SK-N-SH (cell line): ENCODE results near the gene TEX35. TPM values are rescaled to one million over a fixed set of nuclear protein-coding genes. Genes with fewer than 3 reads are reported as not detected.
A peak's percentile ranks its signal among the peaks of the same experiment; 100 is the strongest.

Experiments
- CTCF ChIA-PET: fragments of 300-600, 350-600 bp; formaldehyde crosslinking; extraction: SDS; loops from one replicate; lab custom pipeline; 2021; lab: Yijun Ruan, JAX
- POLR2A ChIA-PET: fragments of 350-600 bp; sonication (Branson Sonifier 250); formaldehyde crosslinking; extraction: SDS; loops from one replicate; lab custom pipeline; 2020; ENCODE audit warnings: antibody characterized with exemption, inconsistent platforms; lab: Yijun Ruan, JAX
- DNase-seq: peaks from one replicate; pipeline ENCODE4 v3.0.0; 2012
- H2AFZ ChIP-seq: fragments of 200-600 bp; sonication (generic); 2 replicates; pipeline ENCODE4 v1.8.1; 2016; ENCODE audit warnings: antibody characterized with exemption, mild to moderate bottlenecking, low read depth
- H3F3A ChIP-seq: fragments of 200-600 bp; sonication (generic); replicated peaks from 2 replicates; pipeline ENCODE3; 2016; ENCODE audit warnings: antibody characterized with exemption, mild to moderate bottlenecking; ENCODE audit not compliant: insufficient read depth
- H3K27ac ChIP-seq, 2 experiments: fragments of 200-500 bp in 1 of 2; fragments of 200-600 bp in 1 of 2; sonication (Bioruptor generic) in 1 of 2; sonication (generic), shearing (Covaris generic) in 1 of 2; 2 replicates each; pipeline versions ENCODE4 v1.5.1 to v1.6.1; 2014 to 2016; ENCODE audit warnings: low read depth in 2 of 2, inconsistent platforms in 1 of 2, low read length in 1 of 2, mild to moderate bottlenecking in 1 of 2, mixed read lengths in 1 of 2
- H3K27me3 ChIP-seq: fragments of 200-600 bp; sonication (generic), shearing (Covaris generic); 2 replicates; pipeline ENCODE4 v1.6.1; 2016; ENCODE audit warnings: mixed run types; ENCODE audit not compliant: insufficient read depth
- H3K36me3 ChIP-seq, 2 experiments: fragments of 200-500 bp in 1 of 2; fragments of 200-600 bp in 1 of 2; sonication (Bioruptor generic) in 1 of 2; sonication (generic) in 1 of 2; replicated peaks in 1 of 2; 2 replicates each; pipeline versions ENCODE3 to v1.5.1; 2014 to 2016; ENCODE audit warnings: low read length in 1 of 2, mild to moderate bottlenecking in 1 of 2; ENCODE audit not compliant: insufficient read depth in 2 of 2, control insufficient read depth in 1 of 2
- H3K4me1 ChIP-seq, 2 experiments: fragments of 200-500 bp in 1 of 2; fragments of 200-600 bp in 1 of 2; sonication (Bioruptor generic) in 1 of 2; sonication (generic), shearing (Covaris generic) in 1 of 2; 2 replicates each; pipeline versions ENCODE4 v1.5.1 to v1.6.1; 2014 to 2016; ENCODE audit warnings: low read depth in 1 of 2, low read length in 1 of 2, mixed run types in 1 of 2; ENCODE audit not compliant: insufficient read depth in 2 of 2, control insufficient read depth in 1 of 2
- H3K4me2 ChIP-seq: fragments of 200-600 bp; sonication (generic), shearing (Covaris generic); 2 replicates; pipeline ENCODE4 v1.6.1; 2017; ENCODE audit warnings: mixed run types
- H3K4me3 ChIP-seq, 2 experiments: fragments of 200-500 bp in 1 of 2; fragments of 200-600 bp in 1 of 2; sonication (Bioruptor generic) in 1 of 2; sonication (generic), shearing (Covaris generic) in 1 of 2; 2 replicates each; pipeline versions ENCODE4 v1.5.1 to v1.8.1; 2014 to 2016; ENCODE audit warnings: low read depth in 2 of 2, inconsistent platforms in 1 of 2, low read length in 1 of 2, mild to moderate bottlenecking in 1 of 2, mixed read lengths in 1 of 2, moderate library complexity in 1 of 2
- H3K79me2 ChIP-seq: fragments of 200-600 bp; sonication (generic); 2 replicates; pipeline ENCODE4 v1.8.1; 2017; ENCODE audit warnings: mild to moderate bottlenecking; ENCODE audit not compliant: insufficient read depth
- H3K9ac ChIP-seq: fragments of 200-600 bp; sonication (generic); 2 replicates; pipeline ENCODE4 v1.6.1; 2017; ENCODE audit warnings: mixed run types
- H3K9me2 ChIP-seq: fragments of 200-600 bp; sonication (generic); 2 replicates; pipeline ENCODE4 v1.6.1; 2017; ENCODE audit warnings: mixed run types
- H3K9me3 ChIP-seq: fragments of 200-600 bp; sonication (generic); 2 replicates; pipeline ENCODE4 v1.6.1; 2017; ENCODE audit warnings: mixed run types, mild to moderate bottlenecking, moderate library complexity
- H4K20me1 ChIP-seq: fragments of 200-600 bp; sonication (generic); 2 replicates; pipeline ENCODE4 v1.6.1; 2017; ENCODE audit warnings: mild to moderate bottlenecking, mixed run types; ENCODE audit not compliant: insufficient read depth
- CTCF ChIP-seq: fragments of 200-600 bp; sonication (generic); IDR thresholded peaks from 2 replicates; pipeline ENCODE4 v1.6.1; 2017; ENCODE audit warnings: antibody characterized with exemption, mild to moderate bottlenecking, moderate library complexity
- EP300 ChIP-seq, 2 experiments: IDR thresholded peaks; 2 replicates each; pipeline versions ENCODE4 v1.4.0 to v1.6.1; 2012; ENCODE audit warnings: borderline replicate concordance in 1 of 2, low read depth in 1 of 2, low read length in 1 of 2
- IRF3 ChIP-seq: fragments of 150-350 bp; IDR thresholded peaks from 2 replicates; pipeline ENCODE4 v1.6.1; 2016; ENCODE audit warnings: mild to moderate bottlenecking, low read depth, low read length
- POLR2AphosphoS5 ChIP-seq: IDR thresholded peaks from 2 replicates; pipeline ENCODE4 v1.6.1; 2012; ENCODE audit warnings: low read depth, low read length
- whole genome bisulfite sequencing: methylation state at CpG from one replicate; pipeline ENCODE4 v1.1.6; 2017; ENCODE audit warnings: low lambda C conversion rate; 5-methylcytosine and 5-hydroxymethylcytosine counted together
- polyA plus RNA-seq, 3 experiments: library from polyadenylated mRNA; depleted of rRNA; stranded (reverse); fragments of >200 nt; gene quantifications; 2 replicates each; pipeline ENCODE4 v1.2.3, GENCODE V29; 2012
- TF ChIP-seq, protein P1 (sequence below): IDR thresholded peaks from 2 replicates; pipeline ENCODE4; 2012
- TF ChIP-seq, protein P2 (sequence below): IDR thresholded peaks from 2 replicates; pipeline ENCODE4 v1.6.1; 2012; ENCODE audit warnings: mild to moderate bottlenecking, low read depth, low read length, moderate library complexity

The TEX35 gene
- polyA plus RNA-seq, 1 of the 3 experiments (the other 2 are of a cell fraction), result 0.03 TPM

DNA sequence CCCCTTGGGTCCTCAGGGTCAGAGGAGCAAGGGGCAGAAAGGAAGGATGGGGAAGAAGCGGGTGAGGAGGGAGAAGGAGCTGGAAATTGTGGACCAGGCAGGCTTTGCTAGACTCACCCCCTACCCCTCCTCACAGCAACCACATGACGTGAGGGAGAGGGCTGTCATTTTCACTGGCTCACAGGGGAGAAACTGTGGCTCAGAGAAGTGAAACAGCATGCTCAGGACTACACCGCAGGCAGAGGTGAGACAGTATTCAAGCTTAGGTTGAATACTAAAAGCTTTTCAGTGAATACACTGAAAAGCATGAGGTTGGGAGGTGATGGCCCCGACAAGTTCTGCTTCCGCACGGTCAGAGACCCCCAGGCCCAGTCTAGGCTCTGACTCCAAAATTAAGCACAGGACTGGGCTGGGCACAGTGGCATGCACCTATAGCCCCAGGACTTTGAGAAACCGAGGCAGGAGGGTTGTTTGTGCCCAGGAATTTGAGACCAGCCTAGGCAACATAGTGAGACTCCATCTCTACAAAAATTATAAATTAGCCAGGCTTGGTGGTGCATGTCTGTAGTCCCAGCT is 14.9 kb upstream of the TEX35 start (continued):
- TF ChIP-seq IRF3, result no peak

- CTCF ChIA-PET, result interaction anchor here (0.6 to 3.6 kb wide), 2 partner anchors 188 to 298 kb away, joined by 3 to 22 read pairs; no protein-coding TSS in a partner anchor
- WGBS, result 89% methylated on average over 16 of the region's 16 CpGs
- no peak for TF ChIP-seq POLR2AphosphoS5
- TF ChIP-seq, protein P1, sequence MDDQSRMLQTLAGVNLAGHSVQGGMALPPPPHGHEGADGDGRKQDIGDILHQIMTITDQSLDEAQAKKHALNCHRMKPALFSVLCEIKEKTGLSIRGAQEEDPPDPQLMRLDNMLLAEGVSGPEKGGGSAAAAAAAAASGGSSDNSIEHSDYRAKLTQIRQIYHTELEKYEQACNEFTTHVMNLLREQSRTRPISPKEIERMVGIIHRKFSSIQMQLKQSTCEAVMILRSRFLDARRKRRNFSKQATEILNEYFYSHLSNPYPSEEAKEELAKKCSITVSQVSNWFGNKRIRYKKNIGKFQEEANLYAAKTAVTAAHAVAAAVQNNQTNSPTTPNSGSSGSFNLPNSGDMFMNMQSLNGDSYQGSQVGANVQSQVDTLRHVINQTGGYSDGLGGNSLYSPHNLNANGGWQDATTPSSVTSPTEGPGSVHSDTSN, result no peak
- TF ChIP-seq EP300 (IDR thresholded peaks at IDR 0.05; ENCODE audit: borderline replicate concordance in 1 of 2, low read depth in 1 of 2, low read length in 1 of 2), result no peak
- Histone ChIP-seq H3K4me2 (no peak overlapping the region), H3K27me3 (no peaks in the 10 kb centered on the region), H3K36me3 (no peaks in the 10 kb centered on the region), H4K20me1 (no peaks in the 10 kb centered on the region), H3K9ac (no peak overlapping the region), H3K4me1 (no peaks in the 10 kb centered on the region), H3K9me2 (no peaks in the 10 kb centered on the region), H3K79me2 (no peaks in the 10 kb centered on the region), H3K27ac (no peak overlapping the region), H3F3A (no peaks in the 10 kb centered on the region), H3K9me3 (no peaks in the 10 kb centered on the region), H2AFZ (no peak overlapping the region), H3K4me3 (no peak overlapping the region)
- no peak for DNase-seq
- POLR2A ChIA-PET, result no interaction called here
Observed at GRCh38 chr1:178498896-178499675, 13.8 kb upstream of the TEX35 start.

DNA sequence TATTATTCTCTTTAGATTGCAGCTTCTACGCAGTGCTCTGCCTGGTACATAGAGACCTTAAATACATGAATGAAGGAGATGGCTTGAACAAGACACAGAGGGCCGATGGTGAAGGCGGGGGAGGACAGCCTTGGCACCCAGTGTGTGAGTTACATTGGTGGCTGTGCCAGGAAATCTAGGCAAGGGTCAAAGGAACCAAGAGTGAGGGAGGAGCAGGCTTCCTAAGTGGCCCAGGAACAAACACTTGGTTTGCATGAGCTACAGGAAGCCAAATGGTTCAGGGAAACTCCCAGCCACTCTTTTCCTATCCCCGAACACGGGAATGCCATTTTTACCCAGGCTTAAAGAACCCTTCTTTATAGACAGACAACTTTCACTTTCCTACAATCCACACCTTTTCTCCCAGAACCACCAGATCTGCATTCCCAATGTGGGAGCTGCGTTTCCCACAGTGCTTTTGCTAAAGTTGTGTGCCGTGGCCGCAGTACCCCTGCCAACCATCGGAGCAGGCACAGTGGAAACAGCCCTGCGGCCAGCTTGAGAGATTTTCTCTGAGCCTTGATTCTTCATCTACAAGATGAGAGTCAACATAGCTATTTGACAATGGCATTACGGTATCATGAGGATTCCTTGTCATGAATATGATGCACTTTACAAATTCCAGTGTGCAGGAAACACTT is 12.7 kb upstream of the TEX35 start:
- Histone ChIP-seq H3K9me3 (no peaks in the 10 kb centered on the region), H3K36me3 (no peaks in the 10 kb centered on the region), H3F3A (no peaks in the 10 kb centered on the region), H3K4me2 (no peak overlapping the region), H3K9ac (no peak overlapping the region), H3K27me3 (no peaks in the 10 kb centered on the region), H2AFZ (no peak overlapping the region), H3K4me3 (no peak overlapping the region), H3K27ac (no peak overlapping the region), H3K79me2 (no peaks in the 10 kb centered on the region), H3K9me2 (no peaks in the 10 kb centered on the region)
- DNase-seq, result no peak
- ChIA-PET POLR2A (no interaction called here), CTCF (interaction anchor here (0.9 to 3.6 kb wide), 18 partner anchors 10 to 207 kb away, joined by 3 to 24 read pairs (median 13); no protein-coding TSS in a partner anchor)
- TF ChIP-seq, protein P2, sequence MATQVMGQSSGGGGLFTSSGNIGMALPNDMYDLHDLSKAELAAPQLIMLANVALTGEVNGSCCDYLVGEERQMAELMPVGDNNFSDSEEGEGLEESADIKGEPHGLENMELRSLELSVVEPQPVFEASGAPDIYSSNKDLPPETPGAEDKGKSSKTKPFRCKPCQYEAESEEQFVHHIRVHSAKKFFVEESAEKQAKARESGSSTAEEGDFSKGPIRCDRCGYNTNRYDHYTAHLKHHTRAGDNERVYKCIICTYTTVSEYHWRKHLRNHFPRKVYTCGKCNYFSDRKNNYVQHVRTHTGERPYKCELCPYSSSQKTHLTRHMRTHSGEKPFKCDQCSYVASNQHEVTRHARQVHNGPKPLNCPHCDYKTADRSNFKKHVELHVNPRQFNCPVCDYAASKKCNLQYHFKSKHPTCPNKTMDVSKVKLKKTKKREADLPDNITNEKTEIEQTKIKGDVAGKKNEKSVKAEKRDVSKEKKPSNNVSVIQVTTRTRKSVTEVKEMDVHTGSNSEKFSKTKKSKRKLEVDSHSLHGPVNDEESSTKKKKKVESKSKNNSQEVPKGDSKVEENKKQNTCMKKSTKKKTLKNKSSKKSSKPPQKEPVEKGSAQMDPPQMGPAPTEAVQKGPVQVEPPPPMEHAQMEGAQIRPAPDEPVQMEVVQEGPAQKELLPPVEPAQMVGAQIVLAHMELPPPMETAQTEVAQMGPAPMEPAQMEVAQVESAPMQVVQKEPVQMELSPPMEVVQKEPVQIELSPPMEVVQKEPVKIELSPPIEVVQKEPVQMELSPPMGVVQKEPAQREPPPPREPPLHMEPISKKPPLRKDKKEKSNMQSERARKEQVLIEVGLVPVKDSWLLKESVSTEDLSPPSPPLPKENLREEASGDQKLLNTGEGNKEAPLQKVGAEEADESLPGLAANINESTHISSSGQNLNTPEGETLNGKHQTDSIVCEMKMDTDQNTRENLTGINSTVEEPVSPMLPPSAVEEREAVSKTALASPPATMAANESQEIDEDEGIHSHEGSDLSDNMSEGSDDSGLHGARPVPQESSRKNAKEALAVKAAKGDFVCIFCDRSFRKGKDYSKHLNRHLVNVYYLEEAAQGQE, result no peak
- TF ChIP-seq, protein P1, result no peak
- TF ChIP-seq CTCF, result peak; percentile 36; the same call in 1 of the 2 replicates
- TF ChIP-seq, all 33 proteins: peak for 1
- Histone ChIP-seq H3K4me1 (no peaks in the 10 kb centered on the region), H4K20me1 (no peaks in the 10 kb centered on the region)
- WGBS, result 92% methylated on average over 11 of the region's 11 CpGs
